Osteoblast (primary cell): ENCODE results near the gene ACOT11. TPM values are rescaled to one million over a fixed set of nuclear protein-coding genes. Genes with fewer than 3 reads are reported as not detected.

Source experiments
- DNase-seq: peaks from one replicate; pipeline ENCODE4 v3.0.0; 2011; ENCODE audit warnings: low spot score, mixed read lengths; ENCODE audit not compliant: insufficient read length; ENCODE audit errors: missing footprints
- H2AFZ ChIP-seq: 2 replicates; pipeline ENCODE4 v1.6.0; 2011; ENCODE audit warnings: mild to moderate bottlenecking, low read length
- H3K27ac ChIP-seq: 2 replicates; pipeline ENCODE4 v1.5.1; 2011; ENCODE audit warnings: mild to moderate bottlenecking, low read depth, low read length, moderate library complexity
- H3K27me3 ChIP-seq: 2 replicates; pipeline ENCODE4 v1.6.0; 2012; ENCODE audit warnings: mild to moderate bottlenecking, control low read depth, inconsistent platforms, low read length, moderate library complexity; ENCODE audit not compliant: insufficient read depth
- H3K36me3 ChIP-seq: 2 replicates; pipeline ENCODE4 v1.5.1; 2011; ENCODE audit warnings: mild to moderate bottlenecking, low read length, control low read depth, moderate library complexity; ENCODE audit not compliant: insufficient read depth
- H3K4me1 ChIP-seq: 2 replicates; pipeline ENCODE4 v1.5.1; 2011; ENCODE audit warnings: mild to moderate bottlenecking, low read length, control low read depth, moderate library complexity; ENCODE audit not compliant: insufficient read depth
- H3K4me2 ChIP-seq: 2 replicates; pipeline ENCODE4 v1.6.0; 2011; ENCODE audit warnings: mild to moderate bottlenecking, low read length; ENCODE audit not compliant: insufficient read depth
- H3K4me3 ChIP-seq: fragments of 200-600 bp; sonication (generic); 3 replicates; pipeline ENCODE4 v1.5.1; 2012; ENCODE audit warnings: mild to moderate bottlenecking, low read length, inconsistent platforms; ENCODE audit not compliant: insufficient read depth
- H3K79me2 ChIP-seq: 2 replicates; pipeline ENCODE4 v1.6.0; 2012; ENCODE audit warnings: mild to moderate bottlenecking, low read length, control low read depth, inconsistent platforms; ENCODE audit not compliant: insufficient read depth
- H3K9me3 ChIP-seq: 2 replicates; pipeline ENCODE4 v1.5.1; 2011; ENCODE audit warnings: low read depth, low read length, control low read depth
- H4K20me1 ChIP-seq: 2 replicates; pipeline ENCODE4 v1.6.0; 2012; ENCODE audit warnings: mild to moderate bottlenecking, low read length, control low read depth; ENCODE audit not compliant: insufficient read depth
- CTCF ChIP-seq: IDR thresholded peaks from 2 replicates; pipeline ENCODE4 v1.5.1; 2011; ENCODE audit warnings: mild to moderate bottlenecking, low read depth, low read length, moderate library complexity; ENCODE audit errors: extremely low read depth
- small RNA-seq: library from RNA; depleted of rRNA; stranded (forward); fragments of <200 nt; gene quantifications from one replicate; pipeline ENCODE3, GENCODE V24; 2012
- total RNA-seq: library from RNA; depleted of rRNA; stranded (reverse); fragments of >200 nt; gene quantifications from 2 replicates; pipeline ENCODE4 v1.2.3, GENCODE V29; 2012

ACOT11 gene
- total RNA-seq, 1 donor: 2.9 TPM

GRCh38 chr1:54651608-54652007 lies 103.6 kb downstream of the ACOT11 start:
- H3K27ac ChIP-seq: no peak overlapping the region
- DNase-seq: peak; percentile 18
- no peak overlapping the region for H3K4me3 ChIP-seq
- H2AFZ ChIP-seq: no peak overlapping the region
- no peaks in the 10 kb centered on the region for H4K20me1 ChIP-seq
- H3K79me2 ChIP-seq: no peaks in the 10 kb centered on the region
- H3K4me1 ChIP-seq: no peaks in the 10 kb centered on the region
- H3K4me2 ChIP-seq: no peak overlapping the region
- no peaks in the 10 kb centered on the region for H3K36me3 ChIP-seq
- no peaks in the 10 kb centered on the region for H3K9me3 ChIP-seq
- H3K27me3 ChIP-seq: peaks cover 17% of the 10 kb centered on the region
- TF ChIP-seq CTCF: no peak

- Histone ChIP-seq H3K4me3 (no peak overlapping the region), H3K27ac (no peak overlapping the region), H3K36me3 (no peaks in the 10 kb centered on the region), H3K4me1 (no peaks in the 10 kb centered on the region), H2AFZ (no peak overlapping the region), H3K4me2 (no peak overlapping the region), H3K79me2 (no peaks in the 10 kb centered on the region), H4K20me1 (no peaks in the 10 kb centered on the region), H3K9me3 (no peaks in the 10 kb centered on the region), H3K27me3 (peaks cover 17% of the 10 kb centered on the region)
- DNase-seq: peak; percentile 10
- no peak for TF ChIP-seq CTCF
These were observed 104.1 kb downstream of the ACOT11 start for GRCh38 chr1:54652168-54652567.

- Histone ChIP-seq H3K4me2 (no peak overlapping the region), H3K79me2 (no peaks in the 10 kb centered on the region), H4K20me1 (no peaks in the 10 kb centered on the region), H3K36me3 (no peaks in the 10 kb centered on the region), H3K9me3 (peaks cover 1% of the 10 kb centered on the region), H3K4me3 (no peak overlapping the region), H3K27ac (no peak overlapping the region), H3K4me1 (no peaks in the 10 kb centered on the region), H3K27me3 (peaks cover 17% of the 10 kb centered on the region), H2AFZ (no peak overlapping the region)
- DNase-seq: peak; percentile 19
- no peak for TF ChIP-seq CTCF
These were observed 105.0 kb downstream of the ACOT11 start for GRCh38 chr1:54653036-54653435.

- no peak for DNase-seq
- Histone ChIP-seq H3K9me3 (peaks cover 2% of the 10 kb centered on the region), H3K27ac (no peak overlapping the region), H3K79me2 (no peaks in the 10 kb centered on the region), H3K4me1 (no peaks in the 10 kb centered on the region), H3K4me2 (no peak overlapping the region), H3K36me3 (no peaks in the 10 kb centered on the region), H2AFZ (no peak overlapping the region), H3K27me3 (no peaks in the 10 kb centered on the region), H3K4me3 (no peak overlapping the region), H4K20me1 (no peaks in the 10 kb centered on the region)
- no peak for TF ChIP-seq CTCF
These were observed 110.3 kb downstream of the ACOT11 start for GRCh38 chr1:54658164-54658913.

Small RNAs within 50 kb of the gene (small RNA-seq; reads per million reads assigned to genes)
- gene AC099796.2: not detected

Other genes with a start within 250 kb of the ACOT11 start
- 14.5 and 18.3 TPM in 2 replicates for gene SSBP3, start 141.8 kb upstream of the ACOT11 start, total RNA-seq
- gene FAM151A, start 75.3 kb downstream of the ACOT11 start, total RNA-seq: not detected in 2 replicates
- gene MROH7, start 93.6 kb downstream of the ACOT11 start, total RNA-seq: 0.36 and 0.59 TPM in 2 replicates
- 19.7 and 27.9 TPM in 2 replicates for gene TTC4, start 167.6 kb downstream of the ACOT11 start, total RNA-seq
- gene PARS2, start 216.3 kb downstream of the ACOT11 start, total RNA-seq: 6.2 and 7.4 TPM in 2 replicates